Prostate gland (tissue), 2 donors: Measurements from ENCODE around the gene MAP1S. TPM values are rescaled to one million over a fixed set of nuclear protein-coding genes. Genes with fewer than 3 reads are reported as not detected.

Source experiments
- DNase-seq: peaks from one replicate; pipeline ENCODE4 v3.0.0-alpha.2; 2019; ENCODE audit warnings: low spot score
- H3K27ac ChIP-seq, 2 donors: fragments of 200-600 bp; sonication (generic); 2 replicates each; pipeline ENCODE4 v1.5.1; 2017 to 2019
- H3K27me3 ChIP-seq: fragments of 200-600 bp; sonication (generic); replicated peaks from 2 replicates; pipeline ENCODE4 v1.5.1; 2019; ENCODE audit not compliant: insufficient read depth
- H3K36me3 ChIP-seq, 2 donors: fragments of 200-600 bp; sonication (generic); 1 replicate in 1 of 2; 2 replicates in 1 of 2; pipeline versions ENCODE4 v1.5.1 to v1.8.1; 2017 to 2019
- H3K4me1 ChIP-seq: fragments of 200-600 bp; sonication (generic); replicated peaks from 2 replicates; pipeline ENCODE4 v1.5.1; 2019
- H3K4me3 ChIP-seq, 2 donors: fragments of 200-600 bp; sonication (generic); 2 replicates each; pipeline ENCODE4 v1.5.1; 2017 to 2019
- H3K9me3 ChIP-seq: fragments of 200-600 bp; sonication (generic); 2 replicates; pipeline ENCODE4 v1.5.1; 2017
- CTCF ChIP-seq, 4 experiments: fragments of 200-600 bp in 2 of 4; fragments of 450-650 bp in 2 of 4; sonication (generic) in 2 of 4; IDR thresholded peaks; 1 replicate in 3 of 4; 2 replicates in 1 of 4; pipeline ENCODE4 v1.5.1; 2016 to 2019; ENCODE audit warnings: antibody characterized with exemption in 4 of 4, mild to moderate bottlenecking in 2 of 4, moderate library complexity in 2 of 4
- POLR2A ChIP-seq: fragments of 450-650 bp; IDR thresholded peaks from one replicate; pipeline ENCODE4 v1.6.1; 2016; ENCODE audit warnings: antibody characterized with exemption, mild to moderate bottlenecking
- POLR2AphosphoS5 ChIP-seq: sonication (generic); formaldehyde crosslinking; IDR thresholded peaks from one replicate; pipeline ENCODE4 v1.6.1; 2017; ENCODE audit warnings: antibody characterized with exemption
- WGBS: methylation state at CpG from one replicate; pipeline ENCODE4 v1.1.5; 2018; 5-methylcytosine and 5-hydroxymethylcytosine counted together
- intact Hi-C: fragments of 100-400 bp; cut with DNase I; formaldehyde crosslinking; loops from one replicate; pipeline ENCODE4 v1.14.2; 2022
- total RNA-seq, 2 donors: library from RNA; depleted of rRNA; stranded (reverse); fragments of >200 nt; gene quantifications; one replicate each; pipeline ENCODE4 v1.1.0, GENCODE V29; 2016

MAP1S gene
- total RNA-seq, 2 donors from 2014 or later, result 34.9 to 61.1 TPM

- TF ChIP-seq POLR2AphosphoS5 (no peak), POLR2A (no peak), CTCF (IDR thresholded peaks at IDR 0.05) (peak in 3 of 4 experiments; percentile 57 to 82 (median 72))
- Histone ChIP-seq H3K36me3 (no peaks in the 10 kb centered on the region), H3K27me3 (no peaks in the 10 kb centered on the region), H3K4me3 (no peak overlapping the region), H3K9me3 (no peaks in the 10 kb centered on the region), H3K27ac (no peak overlapping the region), H3K4me1 (no peaks in the 10 kb centered on the region)
- 7% methylated on average over 29 of the region's 29 CpGs for WGBS
- intact Hi-C loops, result no loop called here
- peak; percentile 53 for DNase-seq
These were observed 47.4 kb downstream of the MAP1S start for GRCh38 chr19:17766543-17767131.

- Histone ChIP-seq H3K4me1 (no peaks in the 10 kb centered on the region), H3K4me3 (no peak overlapping the region), H3K9me3 (no peaks in the 10 kb centered on the region), H3K27me3 (no peaks in the 10 kb centered on the region), H3K27ac (no peak overlapping the region), H3K36me3 (no peaks in the 10 kb centered on the region)
- intact Hi-C loops, result no loop called here
- TF ChIP-seq POLR2A (no peak), POLR2AphosphoS5 (no peak), CTCF (IDR thresholded peaks at IDR 0.05) (no peak)
- 55% methylated on average over 1 of the region's 1 CpG for WGBS
- no peak for DNase-seq
These were observed 48.3 kb downstream of the MAP1S start for GRCh38 chr19:17767559-17767958.

GRCh38 chr19:17770613-17771012, 51.3 kb downstream of the MAP1S start:
- DNase-seq, result no peak
- Histone ChIP-seq H3K27me3 (no peaks in the 10 kb centered on the region), H3K36me3 (no peaks in the 10 kb centered on the region), H3K4me1 (no peaks in the 10 kb centered on the region), H3K4me3 (no peak overlapping the region), H3K9me3 (no peaks in the 10 kb centered on the region), H3K27ac (no peak overlapping the region)
- WGBS, result 77% methylated on average over 13 of the region's 13 CpGs
- TF ChIP-seq POLR2A (no peak), POLR2AphosphoS5 (no peak), CTCF (IDR thresholded peaks at IDR 0.05) (no peak)
- intact Hi-C loops, result loop anchor here (10.0 kb wide), 1 partner anchor 166 kb away; no protein-coding TSS in a partner anchor

GRCh38 chr19:17772172-17772571, 52.9 kb downstream of the MAP1S start:
- TF ChIP-seq CTCF (IDR thresholded peaks at IDR 0.05) (no peak), POLR2A (no peak), POLR2AphosphoS5 (no peak)
- H3K36me3 ChIP-seq, result no peaks in the 10 kb centered on the region
- H3K27ac ChIP-seq, result no peak overlapping the region
- intact Hi-C loops, result loop anchor here (10.0 kb wide), 1 partner anchor 167 kb away; no protein-coding TSS in a partner anchor
- no peaks in the 10 kb centered on the region for H3K4me1 ChIP-seq
- no peaks in the 10 kb centered on the region for H3K27me3 ChIP-seq
- H3K9me3 ChIP-seq, result no peaks in the 10 kb centered on the region
- no peak overlapping the region for H3K4me3 ChIP-seq
- 90% methylated on average over 4 of the region's 4 CpGs for WGBS
- no peak for DNase-seq
